T follicular helper cell (primary cell): ENCODE data around the gene ADD2.

Experiments
- DNase-seq: peaks from one replicate; pipeline ENCODE4 v3.0.0-alpha.2; 2020; ENCODE audit warnings: low read depth

ADD2 gene

DNA sequence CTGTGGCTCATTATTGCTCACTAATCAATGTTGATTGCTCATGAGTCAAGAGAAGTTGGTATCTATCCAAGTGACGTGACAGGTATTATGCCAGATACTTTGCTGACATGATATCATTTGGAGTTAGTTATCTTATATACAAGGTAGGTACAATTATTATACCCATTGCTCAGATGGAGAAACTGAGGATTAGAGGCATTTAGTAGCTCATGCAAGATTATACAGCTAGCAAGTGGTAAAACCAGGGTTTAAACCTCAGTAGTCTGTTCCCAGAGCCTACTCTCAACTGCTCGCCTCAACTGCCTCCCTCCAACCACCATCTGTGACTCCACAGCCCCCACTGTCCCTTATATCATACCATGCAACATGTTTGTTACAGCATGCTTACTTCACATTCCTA is 16.3 kb upstream of the ADD2 start:
- no peak for DNase-seq

- DNase-seq: no peak
These were observed 12.0 kb upstream of the ADD2 start for GRCh38 chr2:70779911-70780545.

DNA sequence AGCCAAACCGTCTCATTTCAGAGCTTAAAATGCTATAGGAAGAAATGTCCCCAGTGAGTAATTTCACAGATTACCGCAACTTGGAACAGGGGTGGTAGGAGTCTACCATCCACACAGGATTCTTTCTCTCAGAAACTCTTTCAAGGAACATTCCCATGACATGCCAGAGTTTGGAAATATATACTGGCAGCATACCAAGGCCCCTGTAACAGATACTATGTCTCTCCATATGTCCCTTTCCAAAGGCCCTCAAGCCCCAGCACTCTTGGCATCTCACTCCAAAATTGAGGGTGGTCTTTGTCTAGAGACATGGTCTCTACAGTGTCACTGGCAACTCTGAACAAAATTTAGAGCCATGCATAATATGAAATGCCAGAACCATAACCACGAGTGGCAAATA is 11.5 kb upstream of the ADD2 start:
- no peak for DNase-seq

DNA sequence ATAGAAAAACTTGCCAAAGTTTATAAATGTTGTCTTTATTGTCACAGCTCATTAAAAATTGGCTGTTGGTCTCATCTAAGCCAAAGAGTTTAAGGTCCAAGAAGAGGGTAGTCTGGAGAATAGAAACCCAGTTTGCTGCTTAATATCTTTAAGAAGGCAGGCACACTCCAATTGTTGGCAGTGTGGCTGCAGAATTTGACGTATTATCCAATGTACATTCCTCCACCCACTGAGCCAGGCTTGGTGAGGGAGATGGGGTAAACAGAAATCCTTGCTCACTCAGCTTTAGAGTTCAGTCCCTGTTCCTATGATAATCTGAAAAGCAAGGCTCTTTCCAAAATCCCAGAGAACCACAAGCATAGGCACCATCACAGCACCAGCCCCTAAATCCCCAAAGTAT is 10.7 kb upstream of the ADD2 start:
- DNase-seq: no peak

DNA sequence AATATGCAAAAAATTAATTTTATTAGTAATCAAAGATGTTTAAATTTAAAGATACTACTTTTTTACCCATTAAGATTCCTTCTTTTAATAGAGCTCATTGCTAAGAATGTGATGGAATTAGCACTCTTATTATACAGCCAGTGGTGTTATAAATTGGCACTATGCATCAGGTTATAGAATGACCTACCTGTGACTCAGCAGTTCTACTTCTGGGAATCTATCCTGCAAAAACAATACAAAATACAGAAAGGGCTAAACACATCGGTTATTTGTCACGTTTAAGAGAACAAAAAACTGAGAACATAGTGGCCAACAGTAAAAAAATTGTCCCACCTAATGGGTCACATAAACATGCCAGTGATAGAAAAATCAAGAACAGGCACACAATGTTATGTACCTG is 9.4 kb upstream of the ADD2 start:
- no peak for DNase-seq

DNA sequence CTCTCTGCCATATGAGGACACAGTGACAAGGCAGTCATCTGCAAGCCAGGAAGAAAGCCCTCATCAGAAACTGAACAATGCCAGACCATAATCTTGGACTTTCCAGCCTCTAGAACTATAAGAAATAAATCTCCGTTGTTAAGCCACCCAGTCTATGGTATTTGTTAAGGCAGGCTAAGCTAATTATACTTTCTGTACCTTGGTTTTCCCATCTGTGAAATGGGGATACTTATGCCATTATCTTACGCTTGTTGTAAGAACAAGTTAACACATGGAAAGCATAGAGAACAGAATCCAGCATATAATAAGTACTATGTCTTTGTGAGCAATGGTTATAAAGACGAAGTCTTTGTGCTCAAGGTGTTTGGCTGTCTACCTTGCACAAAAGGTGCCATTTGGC is 8.3 kb upstream of the ADD2 start:
- no peak for DNase-seq

- no peak for DNase-seq
These were observed 7.1 kb upstream of the ADD2 start for GRCh38 chr2:70775141-70775540.

DNA sequence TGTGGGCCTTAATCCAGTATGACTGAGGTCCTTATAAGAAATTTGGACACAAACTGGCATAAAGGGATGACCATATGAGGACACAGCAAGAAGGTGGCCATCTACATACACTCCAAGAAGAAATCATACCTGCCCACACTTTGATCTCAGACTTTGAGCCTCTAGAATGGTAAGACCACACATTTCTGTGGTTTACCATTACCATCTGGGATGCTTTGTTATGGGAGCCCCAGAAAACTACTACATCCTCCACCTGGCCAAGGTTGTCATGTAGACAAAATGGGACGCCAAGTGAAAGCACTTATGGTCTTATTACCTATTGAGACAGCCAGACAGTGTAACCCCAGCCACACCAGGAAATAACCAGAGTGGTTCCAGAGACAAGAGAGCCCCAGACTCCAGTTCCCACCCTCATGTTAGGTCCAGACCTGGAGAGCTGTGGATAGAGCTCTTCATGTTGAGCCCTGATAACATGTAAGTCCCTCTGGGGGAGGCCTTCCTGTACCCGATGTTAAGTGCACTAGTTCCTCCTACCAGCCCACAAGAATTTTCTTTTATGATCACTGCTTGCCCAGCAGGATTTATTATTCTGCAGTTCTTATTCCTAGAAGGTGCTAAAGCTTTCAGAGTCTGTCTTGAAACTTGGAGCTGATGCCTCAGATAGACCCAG is 4.6 kb upstream of the ADD2 start:
- no peak for DNase-seq

DNA sequence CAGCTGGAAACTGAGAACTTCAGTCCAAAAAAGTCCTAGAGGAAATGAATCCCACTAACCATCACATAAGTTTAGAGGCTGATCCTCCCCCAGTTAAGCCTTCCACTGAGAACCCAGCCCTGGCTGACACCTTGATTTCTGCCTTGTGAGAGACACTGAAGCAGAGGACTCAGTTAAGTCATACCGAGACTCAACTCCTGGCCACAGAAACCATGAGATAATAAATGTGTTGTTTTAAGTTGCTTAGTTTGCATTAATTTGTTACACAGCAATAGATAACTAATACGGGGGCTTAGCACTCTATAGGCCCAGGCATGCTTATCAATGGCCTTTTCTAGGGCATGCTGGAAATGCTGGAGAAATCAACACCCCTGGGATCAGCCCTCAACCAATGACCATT is 3.4 kb upstream of the ADD2 start:
- DNase-seq: no peak

GRCh38 chr2:70769450-70769849 is 1.4 kb upstream of the ADD2 start:
- no peak for DNase-seq

DNA sequence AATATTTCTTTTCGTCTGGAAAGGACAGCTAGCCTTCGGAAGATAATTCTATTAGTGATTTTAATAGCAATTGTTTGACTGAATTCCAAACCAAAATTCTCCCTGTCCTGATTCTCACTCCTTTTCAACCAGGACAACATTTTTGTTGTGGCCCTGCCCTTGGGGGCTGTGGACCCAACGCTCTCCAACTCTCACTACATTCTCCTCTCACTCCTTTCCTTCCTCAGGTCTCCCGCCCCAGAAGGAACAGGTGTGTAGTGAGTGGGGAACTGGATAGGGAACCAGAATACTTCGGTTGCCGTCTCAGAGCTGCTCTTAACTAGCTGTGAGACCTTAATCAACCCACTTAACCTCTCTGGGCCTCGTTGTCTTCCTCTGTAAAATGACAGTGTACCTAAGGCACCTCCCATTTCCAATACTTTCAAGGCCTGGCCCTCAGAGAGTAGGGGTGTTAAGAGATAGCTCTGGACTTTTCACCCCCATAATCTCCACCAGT is 638 bp upstream of the ADD2 start:
- DNase-seq: no peak

- DNase-seq: no peak
These were observed 811 bp downstream of the ADD2 start for GRCh38 chr2:70767079-70767698.

DNA sequence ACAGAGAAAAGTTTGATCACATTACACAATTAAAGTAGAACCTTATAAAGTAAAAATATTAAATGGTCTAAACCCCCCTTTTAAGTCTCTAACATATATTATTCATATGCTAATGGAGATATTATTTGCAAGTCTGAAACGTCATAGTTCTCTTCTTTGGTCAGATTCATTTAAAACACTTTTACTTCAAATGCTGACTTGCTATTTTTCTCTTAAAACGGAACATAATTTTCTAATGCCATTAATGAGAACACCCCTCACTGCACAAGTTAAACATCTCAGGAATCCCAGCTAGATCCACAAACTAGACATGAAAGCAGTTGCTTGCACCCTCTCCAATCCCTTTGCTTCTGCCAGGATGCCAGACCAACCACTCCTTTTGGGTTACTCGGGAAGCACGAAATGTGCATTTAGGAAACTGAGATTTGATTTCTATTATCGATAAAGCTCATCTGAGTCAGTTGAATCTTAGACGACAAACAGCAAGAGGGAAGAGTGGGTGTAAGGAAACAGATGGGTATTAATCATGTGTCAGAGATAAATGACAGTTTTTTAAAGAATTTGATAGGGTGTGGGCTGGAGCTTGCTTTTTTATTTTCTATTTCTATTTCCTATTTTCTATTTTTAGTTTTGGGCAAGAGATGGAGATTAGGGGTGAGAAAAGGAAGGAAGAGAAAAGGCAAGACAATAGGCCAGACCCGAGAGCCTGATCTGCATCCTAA is 1.5 kb downstream of the ADD2 start:
- no peak for DNase-seq

- DNase-seq: no peak
These were observed 2.5 kb downstream of the ADD2 start for GRCh38 chr2:70765507-70765906.

DNA sequence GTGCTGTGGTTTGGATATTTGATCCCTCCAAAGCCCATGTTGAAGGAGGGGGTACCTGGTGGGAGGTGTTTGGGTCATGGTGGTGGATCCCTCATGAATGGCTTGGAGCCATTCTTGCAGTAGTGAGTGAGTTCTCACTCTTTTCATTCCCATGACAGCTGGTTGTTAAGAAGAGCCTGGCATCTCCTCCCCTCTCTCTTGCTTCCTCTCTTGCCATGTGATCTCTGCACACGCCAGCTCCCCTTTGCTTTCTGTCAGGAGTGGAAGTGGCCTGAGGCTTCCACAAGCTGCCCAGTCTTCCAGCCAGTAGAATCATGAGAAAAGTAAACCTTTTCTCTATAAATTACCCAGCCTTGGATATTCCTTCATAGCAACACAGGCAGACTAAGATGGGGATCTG is 8.6 kb downstream of the ADD2 start:
- no peak for DNase-seq

DNA sequence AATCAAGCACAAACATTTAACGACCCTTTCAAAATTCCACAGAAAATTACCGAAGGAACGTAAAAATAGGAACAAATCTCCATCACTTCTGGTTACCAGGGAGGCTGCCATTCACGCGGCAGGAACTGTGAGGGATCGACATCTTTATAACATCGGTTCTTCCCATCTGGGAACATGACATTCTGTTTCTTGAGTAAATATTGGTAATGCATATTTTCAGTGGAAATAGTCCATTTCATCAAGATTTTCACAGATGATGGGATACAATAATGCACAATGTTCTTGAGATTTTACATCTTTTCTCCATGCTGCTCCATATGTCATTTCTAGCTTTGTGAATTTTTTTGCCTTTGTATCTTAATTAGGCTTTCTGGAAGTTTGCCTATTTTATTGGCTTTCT is 10.0 kb downstream of the ADD2 start:
- DNase-seq: no peak

- DNase-seq: no peak
These were observed 10.6 kb downstream of the ADD2 start for GRCh38 chr2:70757360-70757759.

- no peak for DNase-seq
These were observed 11.9 kb downstream of the ADD2 start for GRCh38 chr2:70756128-70756527.

- DNase-seq: no peak
These were observed 14.1 kb downstream of the ADD2 start for GRCh38 chr2:70753902-70754301.

DNA sequence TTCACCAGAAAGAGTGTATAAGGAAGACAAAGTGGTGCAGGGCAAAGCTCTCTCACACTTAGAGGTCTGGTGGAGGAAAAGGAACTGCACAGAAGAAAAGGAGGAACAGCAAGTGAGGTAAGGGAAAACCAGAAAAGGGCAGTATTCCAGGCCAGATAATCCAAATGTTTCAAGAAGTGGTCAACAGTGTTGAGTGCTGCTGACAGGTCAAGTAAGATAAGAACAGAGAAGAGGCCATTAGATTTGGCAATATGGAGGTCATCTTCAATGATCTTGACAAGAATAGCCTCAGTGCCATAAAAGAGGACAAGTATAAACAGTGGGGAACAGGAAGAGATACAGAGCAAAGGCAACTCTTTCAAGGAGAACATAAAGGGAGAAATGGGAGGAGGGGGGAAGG is 15.0 kb downstream of the ADD2 start:
- no peak for DNase-seq

GRCh38 chr2:70752396-70752795 is 15.6 kb downstream of the ADD2 start:
- DNase-seq: no peak

DNA sequence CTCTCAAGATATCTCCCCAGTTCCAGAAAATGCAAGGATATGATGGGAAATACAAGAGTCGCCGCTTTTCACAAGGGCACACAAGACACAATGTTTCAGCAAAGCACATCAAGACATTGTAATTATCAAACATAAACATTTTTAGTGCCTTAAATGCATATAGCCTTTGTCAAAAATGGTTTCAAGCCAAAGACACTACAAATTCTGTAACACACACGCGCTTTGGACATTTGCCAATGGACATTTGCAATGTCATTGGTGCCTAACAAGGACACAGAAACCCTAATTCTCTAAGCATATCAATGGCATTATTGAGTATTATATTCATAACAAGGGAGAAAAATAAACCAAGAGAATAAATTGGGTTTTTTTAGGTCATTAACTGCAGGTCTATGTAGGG is 16.1 kb downstream of the ADD2 start:
- DNase-seq: no peak

DNA sequence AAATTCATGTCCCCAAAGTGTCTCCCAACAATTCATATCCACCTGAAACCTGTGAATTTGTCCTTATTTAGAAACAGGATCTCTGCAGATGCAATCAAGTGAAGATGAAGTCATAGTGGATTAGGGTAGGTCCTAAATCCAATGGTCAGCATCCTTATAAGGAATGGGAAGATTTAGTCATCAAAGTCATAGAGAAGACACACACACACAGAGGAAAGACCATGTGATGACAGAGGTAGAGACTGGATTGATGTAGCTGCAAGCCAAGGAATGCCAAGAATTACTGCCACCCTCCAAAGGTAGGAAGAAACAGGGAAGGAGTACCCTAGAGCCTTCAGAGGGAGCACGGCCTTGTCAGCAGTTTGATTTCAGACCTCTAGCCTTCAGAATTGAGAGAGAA is 17.7 kb downstream of the ADD2 start:
- no peak for DNase-seq
